Smooth muscle cell (in vitro differentiated cells): ENCODE measurements around the gene ZC2HC1B. TPM values are rescaled to one million over a fixed set of nuclear protein-coding genes. Genes with fewer than 3 reads are reported as not detected.

Experiments
- DNase-seq: peaks from one replicate; lab custom pipeline; 2025; ENCODE audit not compliant: unreplicated experiment; lab: John Stamatoyannopoulos, UW
- H2AFZ ChIP-seq: fragments of 200-600 bp; sonication (generic); 2 replicates; pipeline ENCODE4 v1.6.0; 2016; ENCODE audit warnings: antibody characterized with exemption, low read depth, mild to moderate bottlenecking
- H3F3A ChIP-seq: fragments of 200-600 bp; sonication (generic); 2 replicates; pipeline ENCODE4 v1.6.0; 2017; ENCODE audit warnings: antibody characterized with exemption, low read depth
- H3K27ac ChIP-seq: fragments of 200-600 bp; sonication (generic); 2 replicates; pipeline ENCODE4 v1.5.1; 2016; ENCODE audit warnings: low read depth, mild to moderate bottlenecking
- H3K27me3 ChIP-seq: fragments of 200-600 bp; sonication (generic); 2 replicates; pipeline ENCODE4 v1.6.1; 2016; ENCODE audit warnings: low read depth, mild to moderate bottlenecking
- H3K36me3 ChIP-seq: fragments of 200-600 bp; sonication (generic); 2 replicates; pipeline ENCODE4 v1.5.1; 2016; ENCODE audit warnings: low read depth
- H3K4me1 ChIP-seq: fragments of 200-600 bp; sonication (generic); 2 replicates; pipeline ENCODE4 v1.5.1; 2016; ENCODE audit warnings: low read depth
- H3K4me2 ChIP-seq: fragments of 200-600 bp; sonication (generic); 2 replicates; pipeline ENCODE4 v1.6.0; 2016; ENCODE audit warnings: mild to moderate bottlenecking
- H3K4me3 ChIP-seq: fragments of 200-600 bp; sonication (generic); 2 replicates; pipeline ENCODE4 v1.5.1; 2016; ENCODE audit warnings: mild to moderate bottlenecking
- H3K79me2 ChIP-seq: fragments of 200-600 bp; sonication (generic); 2 replicates; pipeline ENCODE4 v1.6.0; 2016; ENCODE audit warnings: low read depth, mild to moderate bottlenecking
- H3K9ac ChIP-seq: fragments of 200-600 bp; sonication (generic); 2 replicates; pipeline ENCODE4 v1.6.0; 2016; ENCODE audit warnings: low read depth
- H3K9me3 ChIP-seq: fragments of 200-600 bp; sonication (generic); replicated peaks from 2 replicates; pipeline ENCODE4 v1.5.1; 2016; ENCODE audit warnings: low read depth
- H4K20me1 ChIP-seq: fragments of 200-600 bp; sonication (generic); 2 replicates; pipeline ENCODE4 v1.6.0; 2016; ENCODE audit warnings: low read depth
- WGBS: methylation state at CpG from one replicate; pipeline ENCODE4 v1.1.7; 2016; ENCODE audit warnings: low lambda C conversion rate; 5-methylcytosine and 5-hydroxymethylcytosine counted together
- polyA plus RNA-seq: library from polyadenylated mRNA; unstranded; fragments of >200 nt; fragmentation: Nextera tagmentation; extraction: Ambion mirVana; gene quantifications from 2 replicates; pipeline ENCODE4 v1.2.1, GENCODE V29; 2016
- total RNA-seq: library from RNA; depleted of rRNA; stranded (reverse); fragments of >200 nt; gene quantifications from 2 replicates; pipeline ENCODE4 v1.2.3, GENCODE V29; 2014
- TF ChIP-seq, protein P1 (sequence below): fragments of 200-600 bp; sonication (generic); IDR thresholded peaks from 2 replicates; pipeline ENCODE4 v1.5.1; 2017; ENCODE audit warnings: borderline replicate concordance, mild to moderate bottlenecking, antibody characterized with exemption; ENCODE audit not compliant: insufficient read depth, poor library complexity, severe bottlenecking

ZC2HC1B gene
- total and polyA plus RNA-seq, 2 experiments from 2014 or later, result not detected

DNA sequence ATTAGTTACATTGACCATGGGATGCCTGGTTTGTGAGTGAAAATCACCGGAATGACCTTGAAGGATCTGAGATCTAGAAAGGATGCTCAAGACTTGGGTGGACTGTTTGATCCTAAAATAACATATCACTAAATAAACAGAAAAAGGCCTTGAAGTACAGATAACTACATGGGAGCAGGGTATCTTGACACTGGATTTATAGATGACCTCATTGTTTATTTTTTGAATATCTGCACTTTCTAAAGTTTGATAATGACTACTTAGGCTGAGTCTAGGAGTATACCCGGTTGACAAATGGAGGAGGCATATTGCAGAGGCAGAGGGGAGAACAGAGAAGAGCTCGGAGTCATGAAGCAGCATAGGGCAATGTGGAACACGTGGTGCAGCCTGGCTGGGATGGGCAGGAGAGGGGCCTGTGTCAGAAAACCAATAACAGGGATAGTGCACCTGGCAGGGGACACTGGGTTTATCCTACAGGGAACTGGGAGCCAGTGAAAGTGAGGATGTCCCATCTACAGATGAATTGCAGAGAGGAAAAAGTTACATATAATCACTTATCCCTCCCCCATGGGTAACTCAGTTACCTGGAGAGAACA, 93.5 kb downstream of the ZC2HC1B start:
- Histone ChIP-seq H3K4me1 (peaks cover 52% of the 10 kb centered on the region), H3K27ac (no peak overlapping the region), H4K20me1 (no peaks in the 10 kb centered on the region), H3K9ac (no peak overlapping the region), H3K4me3 (no peak overlapping the region), H3F3A (peaks cover 7% of the 10 kb centered on the region), H3K27me3 (no peaks in the 10 kb centered on the region), H3K9me3 (no peaks in the 10 kb centered on the region), H3K4me2 (no peak overlapping the region), H2AFZ (no peak overlapping the region), H3K79me2 (no peaks in the 10 kb centered on the region), H3K36me3 (no peaks in the 10 kb centered on the region)
- TF ChIP-seq, protein P1, sequence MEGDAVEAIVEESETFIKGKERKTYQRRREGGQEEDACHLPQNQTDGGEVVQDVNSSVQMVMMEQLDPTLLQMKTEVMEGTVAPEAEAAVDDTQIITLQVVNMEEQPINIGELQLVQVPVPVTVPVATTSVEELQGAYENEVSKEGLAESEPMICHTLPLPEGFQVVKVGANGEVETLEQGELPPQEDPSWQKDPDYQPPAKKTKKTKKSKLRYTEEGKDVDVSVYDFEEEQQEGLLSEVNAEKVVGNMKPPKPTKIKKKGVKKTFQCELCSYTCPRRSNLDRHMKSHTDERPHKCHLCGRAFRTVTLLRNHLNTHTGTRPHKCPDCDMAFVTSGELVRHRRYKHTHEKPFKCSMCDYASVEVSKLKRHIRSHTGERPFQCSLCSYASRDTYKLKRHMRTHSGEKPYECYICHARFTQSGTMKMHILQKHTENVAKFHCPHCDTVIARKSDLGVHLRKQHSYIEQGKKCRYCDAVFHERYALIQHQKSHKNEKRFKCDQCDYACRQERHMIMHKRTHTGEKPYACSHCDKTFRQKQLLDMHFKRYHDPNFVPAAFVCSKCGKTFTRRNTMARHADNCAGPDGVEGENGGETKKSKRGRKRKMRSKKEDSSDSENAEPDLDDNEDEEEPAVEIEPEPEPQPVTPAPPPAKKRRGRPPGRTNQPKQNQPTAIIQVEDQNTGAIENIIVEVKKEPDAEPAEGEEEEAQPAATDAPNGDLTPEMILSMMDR, result no peak
- WGBS, result 43% methylated on average over 4 of the region's 4 CpGs
- no peak for DNase-seq

- 39% methylated on average over 11 of the region's 11 CpGs for WGBS
- no peak for DNase-seq
- H3K4me1 ChIP-seq, result peaks cover 63% of the 10 kb centered on the region
- H3K27ac ChIP-seq, result no peak overlapping the region
- no peaks in the 10 kb centered on the region for H3K36me3 ChIP-seq
- H3K9me3 ChIP-seq, result no peaks in the 10 kb centered on the region
- TF ChIP-seq, protein P1, result no peak
- no peak overlapping the region for H3K4me3 ChIP-seq
- no peaks in the 10 kb centered on the region for H3K27me3 ChIP-seq
- H4K20me1 ChIP-seq, result no peaks in the 10 kb centered on the region
- no peak overlapping the region for H3K4me2 ChIP-seq
- H3K79me2 ChIP-seq, result no peaks in the 10 kb centered on the region
- no peak overlapping the region for H2AFZ ChIP-seq
- H3K9ac ChIP-seq, result no peak overlapping the region
- peaks cover 7% of the 10 kb centered on the region for H3F3A ChIP-seq
Observed at GRCh38 chr6:143958839-143959399, 94.6 kb downstream of the ZC2HC1B start.

GRCh38 chr6:143959927-143960326, 95.7 kb downstream of the ZC2HC1B start:
- TF ChIP-seq, protein P1, result no peak
- no peaks in the 10 kb centered on the region for H3K27me3 ChIP-seq
- no peak overlapping the region for H3K27ac ChIP-seq
- no peak overlapping the region for H3K4me3 ChIP-seq
- H3K4me2 ChIP-seq, result no peak overlapping the region
- no peak overlapping the region for H3K9ac ChIP-seq
- H3F3A ChIP-seq, result peaks cover 7% of the 10 kb centered on the region
- DNase-seq, result no peak
- no peaks in the 10 kb centered on the region for H4K20me1 ChIP-seq
- H2AFZ ChIP-seq, result no peak overlapping the region
- WGBS, result 12% methylated on average over 4 of the region's 4 CpGs
- H3K79me2 ChIP-seq, result no peaks in the 10 kb centered on the region
- no peaks in the 10 kb centered on the region for H3K9me3 ChIP-seq
- H3K4me1 ChIP-seq, result peaks cover 69% of the 10 kb centered on the region
- H3K36me3 ChIP-seq, result no peaks in the 10 kb centered on the region

GRCh38 chr6:143961066-143961465, 96.8 kb downstream of the ZC2HC1B start:
- DNase-seq, result no peak
- 76% methylated on average over 3 of the region's 3 CpGs for WGBS
- TF ChIP-seq, protein P1, result no peak
- Histone ChIP-seq H3K79me2 (no peaks in the 10 kb centered on the region), H4K20me1 (no peaks in the 10 kb centered on the region), H3K9ac (no peak overlapping the region), H3K27me3 (no peaks in the 10 kb centered on the region), H3K4me3 (no peak overlapping the region), H2AFZ (no peak overlapping the region), H3K36me3 (no peaks in the 10 kb centered on the region), H3K27ac (no peak overlapping the region), H3K9me3 (no peaks in the 10 kb centered on the region), H3K4me2 (no peak overlapping the region), H3K4me1 (peaks cover 79% of the 10 kb centered on the region), H3F3A (peaks cover 7% of the 10 kb centered on the region)
